Muscle of leg (tissue), 11 donors: ENCODE results near the gene BMPER. TPM values are rescaled to one million over a fixed set of nuclear protein-coding genes. Genes with fewer than 3 reads are reported as not detected.

ENCODE experiments used
- DNase-seq: peaks from one replicate; pipeline ENCODE4 v3.0.0; 2013
- H3K27ac ChIP-seq: one replicate; pipeline ENCODE4 v1.5.1; 2013; ENCODE audit warnings: mild to moderate bottlenecking, low read length, control low read depth
- H3K27me3 ChIP-seq: one replicate; pipeline ENCODE4 v1.6.1; 2013; ENCODE audit warnings: low read length; ENCODE audit not compliant: control insufficient read depth, insufficient read depth
- H3K36me3 ChIP-seq: one replicate; pipeline ENCODE4 v1.6.1; 2013; ENCODE audit warnings: low read length; ENCODE audit not compliant: control insufficient read depth, insufficient read depth
- H3K4me1 ChIP-seq: one replicate; pipeline ENCODE4 v1.6.1; 2013; ENCODE audit warnings: low read length; ENCODE audit not compliant: control insufficient read depth, insufficient read depth
- H3K4me3 ChIP-seq: one replicate; pipeline ENCODE4 v1.5.1; 2013; ENCODE audit warnings: low read length, control low read depth
- H3K9me3 ChIP-seq: replicated peaks from 2 replicates; pipeline ENCODE4 v1.6.1; 2013; ENCODE audit warnings: low read depth, low read length; ENCODE audit not compliant: control insufficient read depth
- WGBS: methylation state at CpG from one replicate; pipeline ENCODE4 v1.1.5; 2013; ENCODE audit warnings: missing lambda C conversion rate; ENCODE audit not compliant: insufficient coverage; 5-methylcytosine and 5-hydroxymethylcytosine counted together
- polyA plus RNA-seq, 8 donors: library from polyadenylated mRNA; unstranded; fragments of 120-200 nt; gene quantifications; one replicate each; pipeline versions ENCODE4 v1.2.1 to v1.2.3, GENCODE V29; 2013; ENCODE audit warnings: inconsistent platforms in 1 of 8, low replicate concordance in 1 of 8; ENCODE audit not compliant: insufficient read length in 8 of 8, insufficient read depth in 1 of 8
- total RNA-seq: library from RNA; stranded (reverse); fragments of 120-200 nt; gene quantifications from one replicate; pipeline ENCODE4 v1.2.4, GENCODE V29; 2013

The BMPER gene
- total and polyA plus RNA-seq, 9 donors = 3.8 to 11.0 (median 7.3) TPM

GRCh38 chr7:33937871-33938270 lies 32.5 kb downstream of the BMPER start:
- DNase-seq = no peak
- peaks cover 10% of the 10 kb centered on the region for H3K4me1 ChIP-seq
- no peaks in the 10 kb centered on the region for H3K27me3 ChIP-seq
- H3K4me3 ChIP-seq = no peak overlapping the region
- WGBS = 62% methylated on average over 5 of the region's 5 CpGs
- H3K27ac ChIP-seq = no peak overlapping the region
- peaks cover 8% of the 10 kb centered on the region for H3K36me3 ChIP-seq
- no peaks in the 10 kb centered on the region for H3K9me3 ChIP-seq

GRCh38 chr7:33939121-33939520 lies 33.8 kb downstream of the BMPER start:
- H3K27me3 ChIP-seq = no peaks in the 10 kb centered on the region
- no CpG with 5 or more reads among the region's 2 CpGs for WGBS
- DNase-seq = no peak
- H3K4me3 ChIP-seq = no peak overlapping the region
- no peaks in the 10 kb centered on the region for H3K9me3 ChIP-seq
- no peak overlapping the region for H3K27ac ChIP-seq
- no peaks in the 10 kb centered on the region for H3K4me1 ChIP-seq
- peaks cover 8% of the 10 kb centered on the region for H3K36me3 ChIP-seq

- no peaks in the 10 kb centered on the region for H3K9me3 ChIP-seq
- H3K27ac ChIP-seq = no peak overlapping the region
- DNase-seq = no peak
- no peaks in the 10 kb centered on the region for H3K4me1 ChIP-seq
- H3K27me3 ChIP-seq = no peaks in the 10 kb centered on the region
- H3K4me3 ChIP-seq = no peak overlapping the region
- peaks cover 8% of the 10 kb centered on the region for H3K36me3 ChIP-seq
Observed at GRCh38 chr7:33940503-33940902, 35.2 kb downstream of the BMPER start.

DNA sequence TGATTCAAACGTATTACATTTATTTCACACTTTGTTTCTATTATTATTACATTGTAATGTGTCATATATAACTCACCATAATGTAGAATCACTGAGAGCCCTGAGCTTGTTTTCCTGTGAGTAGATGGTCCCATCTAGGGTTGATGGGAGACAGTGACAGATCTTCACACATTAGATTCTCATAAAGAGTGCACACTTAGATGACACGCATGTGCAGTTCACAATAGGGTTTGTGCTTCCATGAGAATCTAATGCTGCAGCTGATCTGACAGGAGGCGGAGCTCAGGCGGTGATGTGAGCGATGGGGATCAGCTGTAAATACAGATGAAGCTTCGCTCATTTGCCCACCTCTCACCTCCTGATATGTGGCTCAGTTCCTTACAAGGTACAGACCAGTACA lies 36.1 kb downstream of the BMPER start:
- no peak for DNase-seq
- Histone ChIP-seq H3K27me3 (no peaks in the 10 kb centered on the region), H3K9me3 (no peaks in the 10 kb centered on the region), H3K4me1 (no peaks in the 10 kb centered on the region), H3K27ac (no peak overlapping the region), H3K36me3 (peaks cover 8% of the 10 kb centered on the region), H3K4me3 (no peak overlapping the region)
- 97% methylated on average over 4 of the region's 6 CpGs for WGBS

DNA sequence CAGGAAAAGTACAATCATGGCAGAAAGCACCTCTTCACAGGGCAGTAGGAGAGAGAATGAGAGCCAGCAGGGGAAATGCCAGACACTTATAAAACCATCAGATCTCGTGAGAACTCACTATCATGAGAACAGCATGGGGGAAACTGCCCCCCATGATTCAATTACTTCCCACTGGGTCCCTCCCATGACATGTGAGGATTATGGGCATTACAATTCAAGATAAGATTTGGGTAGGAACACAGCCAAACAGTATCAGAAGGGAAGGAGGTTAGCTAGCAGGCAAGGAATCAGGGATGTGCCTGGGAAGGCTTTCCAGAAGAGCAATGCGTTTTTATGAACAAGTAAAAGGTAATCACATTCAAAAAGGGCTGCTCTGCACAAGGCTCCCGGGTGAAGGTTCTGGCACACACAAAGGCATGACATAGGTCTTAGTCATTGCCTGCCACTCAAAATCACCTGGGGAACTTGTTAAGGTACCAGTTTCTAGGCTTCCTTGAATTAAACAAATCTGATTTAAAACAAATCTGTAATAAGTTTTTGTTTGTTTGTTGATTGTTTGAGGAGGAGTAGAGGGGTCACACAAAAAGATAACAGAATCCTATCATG lies 40.9 kb downstream of the BMPER start:
- WGBS = 86% methylated on average over 1 of the region's 3 CpGs
- H3K4me1 ChIP-seq = no peaks in the 10 kb centered on the region

GRCh38 chr7:33950047-33950714 lies 44.8 kb downstream of the BMPER start:
- Histone ChIP-seq H3K4me3 (no peak overlapping the region), H3K27me3 (no peaks in the 10 kb centered on the region), H3K27ac (no peak overlapping the region), H3K4me1 (no peaks in the 10 kb centered on the region), H3K9me3 (no peaks in the 10 kb centered on the region), H3K36me3 (no peaks in the 10 kb centered on the region)
- DNase-seq = no peak
- 85% methylated on average over 5 of the region's 5 CpGs for WGBS

More for the DNA sequence above, 40.9 kb downstream of the BMPER start:
- Histone ChIP-seq H3K36me3 (peaks cover 3% of the 10 kb centered on the region), H3K27ac (no peak overlapping the region), H3K9me3 (no peaks in the 10 kb centered on the region), H3K27me3 (no peaks in the 10 kb centered on the region), H3K4me3 (no peak overlapping the region)
- no peak for DNase-seq

DNA sequence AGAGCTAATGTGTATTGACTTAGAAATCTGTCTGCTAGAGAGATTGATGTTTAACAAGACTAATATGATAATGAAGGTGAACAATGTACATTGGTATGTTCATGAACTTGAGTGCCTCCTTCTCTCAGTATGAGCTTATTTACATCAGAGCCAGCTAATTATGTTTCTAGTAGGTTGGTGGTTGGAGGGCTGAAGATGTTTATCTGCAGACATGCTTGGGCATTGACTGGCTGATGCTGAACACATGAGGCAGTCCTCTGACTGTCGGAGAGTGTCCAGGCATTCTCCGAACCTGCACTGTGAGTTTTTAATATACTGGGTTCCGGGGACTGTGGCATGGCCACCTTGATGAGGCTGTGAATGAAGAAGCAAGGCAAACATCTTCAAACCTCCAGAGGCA lies 47.5 kb downstream of the BMPER start:
- 100% methylated on average over 3 of the region's 3 CpGs for WGBS
- Histone ChIP-seq H3K4me3 (no peak overlapping the region), H3K36me3 (no peaks in the 10 kb centered on the region), H3K4me1 (no peaks in the 10 kb centered on the region), H3K27me3 (no peaks in the 10 kb centered on the region), H3K9me3 (no peaks in the 10 kb centered on the region), H3K27ac (no peak overlapping the region)
- no peak for DNase-seq

- Histone ChIP-seq H3K9me3 (no peaks in the 10 kb centered on the region), H3K4me1 (no peaks in the 10 kb centered on the region), H3K4me3 (no peak overlapping the region), H3K27ac (no peak overlapping the region), H3K27me3 (no peaks in the 10 kb centered on the region), H3K36me3 (no peaks in the 10 kb centered on the region)
- WGBS = no CpG with 5 or more reads among the region's 1 CpG
- no peak for DNase-seq
Observed at GRCh38 chr7:33958104-33958503, 52.8 kb downstream of the BMPER start.

DNA sequence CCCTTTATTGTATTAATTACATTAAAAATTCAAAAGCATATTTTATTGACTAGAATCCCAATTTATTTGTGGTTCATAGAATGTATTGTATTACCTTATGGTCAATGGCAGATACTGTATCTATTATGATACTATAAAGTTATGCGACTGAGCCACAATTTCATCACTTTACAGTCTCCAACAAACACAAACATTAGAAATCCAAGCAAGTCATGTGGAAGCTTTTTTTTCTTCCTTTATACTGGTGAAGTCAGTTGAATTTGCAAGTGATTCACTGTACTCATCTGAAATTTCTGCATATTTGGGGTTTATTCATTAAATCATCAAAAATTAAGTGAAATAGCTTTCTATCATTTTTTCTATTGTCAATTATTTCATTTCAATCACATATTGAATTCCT lies 54.3 kb downstream of the BMPER start:
- Histone ChIP-seq H3K4me1 (no peaks in the 10 kb centered on the region), H3K27ac (no peak overlapping the region), H3K4me3 (no peak overlapping the region), H3K36me3 (no peaks in the 10 kb centered on the region), H3K27me3 (no peaks in the 10 kb centered on the region), H3K9me3 (no peaks in the 10 kb centered on the region)
- WGBS = no CpG with 5 or more reads among the region's 1 CpG
- no peak for DNase-seq

- WGBS = no CpG with 5 or more reads among the region's 1 CpG
- Histone ChIP-seq H3K36me3 (no peaks in the 10 kb centered on the region), H3K4me1 (no peaks in the 10 kb centered on the region), H3K27ac (no peak overlapping the region), H3K27me3 (no peaks in the 10 kb centered on the region), H3K4me3 (no peak overlapping the region), H3K9me3 (no peaks in the 10 kb centered on the region)
- DNase-seq = no peak
Observed at GRCh38 chr7:33961948-33962347, 56.6 kb downstream of the BMPER start.
